SK-N-SH treated with all-trans-retinoic acid at 6 μM for 48 hours (cell line): ENCODE measurements around the gene HMGN4.

ENCODE experiments used
- ATAC-seq: fragments of 200-7000 bp; cut with Tn5 transposase; 3 replicates; pipeline ENCODE4 v1.9.1; 2020; ENCODE audit warnings: mild to moderate bottlenecking, moderate library complexity
- ARNTL ChIP-seq: fragments of 450-650 bp; formaldehyde crosslinking; IDR thresholded peaks from 2 replicates; pipeline ENCODE4 v1.5.0; 2020; ENCODE audit warnings: low read depth, mild to moderate bottlenecking, moderate library complexity, borderline replicate concordance
- BACH2 ChIP-seq: fragments of 250-450 bp; sonication (Bioruptor Pico); IDR thresholded peaks from 2 replicates; pipeline ENCODE4 v1.9.0; 2021; ENCODE audit warnings: mild to moderate bottlenecking, borderline replicate concordance
- CSDC2 ChIP-seq: fragments of 250-450 bp; sonication (Bioruptor Pico); IDR thresholded peaks from 2 replicates; pipeline ENCODE4 v1.5.0; 2020; ENCODE audit warnings: mild to moderate bottlenecking, moderate library complexity
- GLIS3 ChIP-seq: fragments of 250-450 bp; sonication (Bioruptor Pico); IDR thresholded peaks from 2 replicates; pipeline ENCODE4 v1.5.0; 2020; ENCODE audit warnings: mild to moderate bottlenecking, moderate library complexity
- ISL1 ChIP-seq: fragments of 250-450 bp; sonication (Bioruptor Pico); IDR thresholded peaks from 2 replicates; pipeline ENCODE4 v2.1.2; 2022; ENCODE audit warnings: mild to moderate bottlenecking, moderate library complexity
- OSR1 ChIP-seq: fragments of 250-450 bp; sonication (Bioruptor Pico); IDR thresholded peaks from 2 replicates; pipeline ENCODE4 v1.8.0; 2022; ENCODE audit warnings: moderate library complexity, mild to moderate bottlenecking, inconsistent platforms
- POU6F1 ChIP-seq: fragments of 250-450 bp; sonication (Bioruptor Pico); IDR thresholded peaks from 2 replicates; pipeline ENCODE4 v1.8.0; 2021; ENCODE audit warnings: low read depth, mild to moderate bottlenecking, moderate library complexity, borderline replicate concordance
- PPARA ChIP-seq: fragments of 250-450 bp; sonication (Bioruptor Pico); IDR thresholded peaks from 2 replicates; pipeline ENCODE4 v1.5.0; 2020; ENCODE audit warnings: mild to moderate bottlenecking, borderline replicate concordance
- RARB ChIP-seq: fragments of 250-450 bp; sonication (Bioruptor Pico); IDR thresholded peaks from 2 replicates; pipeline ENCODE4 v1.8.0; 2021; ENCODE audit warnings: mild to moderate bottlenecking, moderate library complexity
- TCF4 ChIP-seq: fragments of 250-450 bp; sonication (Bioruptor Pico); IDR thresholded peaks from 2 replicates; pipeline ENCODE4 v1.8.0; 2021; ENCODE audit warnings: mild to moderate bottlenecking, moderate library complexity, borderline replicate concordance
- TOX ChIP-seq: fragments of 250-450 bp; sonication (Bioruptor Pico); IDR thresholded peaks from 2 replicates; pipeline ENCODE4 v1.8.0; 2021; ENCODE audit warnings: mild to moderate bottlenecking, moderate library complexity, borderline replicate concordance
- ZC3H10 ChIP-seq: fragments of 250-450 bp; sonication (Bioruptor Pico); IDR thresholded peaks from 2 replicates; pipeline ENCODE4 v1.5.1; 2021; ENCODE audit warnings: mild to moderate bottlenecking, moderate library complexity
- ZFP3 ChIP-seq: fragments of 250-450 bp; sonication (Bioruptor Pico); IDR thresholded peaks from 2 replicates; pipeline ENCODE4 v1.5.0; 2020; ENCODE audit warnings: mild to moderate bottlenecking, moderate library complexity
- ZFP30 ChIP-seq: fragments of 450-650 bp; formaldehyde crosslinking; IDR thresholded peaks from 2 replicates; pipeline ENCODE4 v1.5.0; 2022; ENCODE audit warnings: mild to moderate bottlenecking, moderate library complexity
- ZNF565 ChIP-seq: fragments of 450-650 bp; formaldehyde crosslinking; conservative IDR thresholded peaks from 2 replicates; pipeline ENCODE4 v1.5.0; 2020; ENCODE audit warnings: low read depth, mild to moderate bottlenecking, moderate library complexity
- ZNF70 ChIP-seq: fragments of 450-650 bp; formaldehyde crosslinking; IDR thresholded peaks from 2 replicates; pipeline ENCODE4 v1.5.0; 2020; ENCODE audit warnings: mild to moderate bottlenecking, moderate library complexity
- ZNF8 ChIP-seq: fragments of 450-650 bp; formaldehyde crosslinking; IDR thresholded peaks from 2 replicates; pipeline ENCODE4 v1.5.0; 2020; ENCODE audit warnings: mild to moderate bottlenecking, moderate library complexity
- TF ChIP-seq, protein P1 (sequence below): fragments of 250-450 bp; sonication (Bioruptor Pico); IDR thresholded peaks from 2 replicates; pipeline ENCODE4 v1.8.0; 2020; ENCODE audit warnings: mild to moderate bottlenecking, moderate library complexity, borderline replicate concordance
- TF ChIP-seq, protein P2 (sequence below): fragments of 250-450 bp; sonication (Bioruptor Pico); IDR thresholded peaks from 2 replicates; pipeline ENCODE4 v1.5.0; 2020; ENCODE audit warnings: mild to moderate bottlenecking, moderate library complexity
- TF ChIP-seq, protein P3 (sequence below): fragments of 250-450 bp; sonication (Bioruptor Pico); IDR thresholded peaks from 2 replicates; pipeline ENCODE4 v1.5.1; 2021; ENCODE audit warnings: mild to moderate bottlenecking, moderate library complexity

HMGN4 gene

GRCh38 chr6:26578279-26578678 is 40.1 kb downstream of the HMGN4 start:
- ATAC-seq = no peak
- TF ChIP-seq, protein P1, sequence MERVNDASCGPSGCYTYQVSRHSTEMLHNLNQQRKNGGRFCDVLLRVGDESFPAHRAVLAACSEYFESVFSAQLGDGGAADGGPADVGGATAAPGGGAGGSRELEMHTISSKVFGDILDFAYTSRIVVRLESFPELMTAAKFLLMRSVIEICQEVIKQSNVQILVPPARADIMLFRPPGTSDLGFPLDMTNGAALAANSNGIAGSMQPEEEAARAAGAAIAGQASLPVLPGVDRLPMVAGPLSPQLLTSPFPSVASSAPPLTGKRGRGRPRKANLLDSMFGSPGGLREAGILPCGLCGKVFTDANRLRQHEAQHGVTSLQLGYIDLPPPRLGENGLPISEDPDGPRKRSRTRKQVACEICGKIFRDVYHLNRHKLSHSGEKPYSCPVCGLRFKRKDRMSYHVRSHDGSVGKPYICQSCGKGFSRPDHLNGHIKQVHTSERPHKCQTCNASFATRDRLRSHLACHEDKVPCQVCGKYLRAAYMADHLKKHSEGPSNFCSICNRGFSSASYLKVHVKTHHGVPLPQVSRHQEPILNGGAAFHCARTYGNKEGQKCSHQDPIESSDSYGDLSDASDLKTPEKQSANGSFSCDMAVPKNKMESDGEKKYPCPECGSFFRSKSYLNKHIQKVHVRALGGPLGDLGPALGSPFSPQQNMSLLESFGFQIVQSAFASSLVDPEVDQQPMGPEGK = no peak
- TF ChIP-seq ZFP30 (CRISPR knock-in tag) (no peak), ZNF565 (CRISPR knock-in tag) (no peak)
- TF ChIP-seq, protein P2, sequence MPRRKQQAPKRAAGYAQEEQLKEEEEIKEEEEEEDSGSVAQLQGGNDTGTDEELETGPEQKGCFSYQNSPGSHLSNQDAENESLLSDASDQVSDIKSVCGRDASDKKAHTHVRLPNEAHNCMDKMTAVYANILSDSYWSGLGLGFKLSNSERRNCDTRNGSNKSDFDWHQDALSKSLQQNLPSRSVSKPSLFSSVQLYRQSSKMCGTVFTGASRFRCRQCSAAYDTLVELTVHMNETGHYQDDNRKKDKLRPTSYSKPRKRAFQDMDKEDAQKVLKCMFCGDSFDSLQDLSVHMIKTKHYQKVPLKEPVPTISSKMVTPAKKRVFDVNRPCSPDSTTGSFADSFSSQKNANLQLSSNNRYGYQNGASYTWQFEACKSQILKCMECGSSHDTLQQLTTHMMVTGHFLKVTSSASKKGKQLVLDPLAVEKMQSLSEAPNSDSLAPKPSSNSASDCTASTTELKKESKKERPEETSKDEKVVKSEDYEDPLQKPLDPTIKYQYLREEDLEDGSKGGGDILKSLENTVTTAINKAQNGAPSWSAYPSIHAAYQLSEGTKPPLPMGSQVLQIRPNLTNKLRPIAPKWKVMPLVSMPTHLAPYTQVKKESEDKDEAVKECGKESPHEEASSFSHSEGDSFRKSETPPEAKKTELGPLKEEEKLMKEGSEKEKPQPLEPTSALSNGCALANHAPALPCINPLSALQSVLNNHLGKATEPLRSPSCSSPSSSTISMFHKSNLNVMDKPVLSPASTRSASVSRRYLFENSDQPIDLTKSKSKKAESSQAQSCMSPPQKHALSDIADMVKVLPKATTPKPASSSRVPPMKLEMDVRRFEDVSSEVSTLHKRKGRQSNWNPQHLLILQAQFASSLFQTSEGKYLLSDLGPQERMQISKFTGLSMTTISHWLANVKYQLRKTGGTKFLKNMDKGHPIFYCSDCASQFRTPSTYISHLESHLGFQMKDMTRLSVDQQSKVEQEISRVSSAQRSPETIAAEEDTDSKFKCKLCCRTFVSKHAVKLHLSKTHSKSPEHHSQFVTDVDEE (CRISPR knock-in tag) = no peak
- TF ChIP-seq, all 23 proteins: peak for 0

- no peak for ATAC-seq
- TF ChIP-seq ZNF70 (CRISPR knock-in tag) (no peak), TCF4 (CRISPR knock-in tag) (no peak), BACH2 (CRISPR knock-in tag) (no peak)
Observed at GRCh38 chr6:26578741-26579140, 40.6 kb downstream of the HMGN4 start.

DNA sequence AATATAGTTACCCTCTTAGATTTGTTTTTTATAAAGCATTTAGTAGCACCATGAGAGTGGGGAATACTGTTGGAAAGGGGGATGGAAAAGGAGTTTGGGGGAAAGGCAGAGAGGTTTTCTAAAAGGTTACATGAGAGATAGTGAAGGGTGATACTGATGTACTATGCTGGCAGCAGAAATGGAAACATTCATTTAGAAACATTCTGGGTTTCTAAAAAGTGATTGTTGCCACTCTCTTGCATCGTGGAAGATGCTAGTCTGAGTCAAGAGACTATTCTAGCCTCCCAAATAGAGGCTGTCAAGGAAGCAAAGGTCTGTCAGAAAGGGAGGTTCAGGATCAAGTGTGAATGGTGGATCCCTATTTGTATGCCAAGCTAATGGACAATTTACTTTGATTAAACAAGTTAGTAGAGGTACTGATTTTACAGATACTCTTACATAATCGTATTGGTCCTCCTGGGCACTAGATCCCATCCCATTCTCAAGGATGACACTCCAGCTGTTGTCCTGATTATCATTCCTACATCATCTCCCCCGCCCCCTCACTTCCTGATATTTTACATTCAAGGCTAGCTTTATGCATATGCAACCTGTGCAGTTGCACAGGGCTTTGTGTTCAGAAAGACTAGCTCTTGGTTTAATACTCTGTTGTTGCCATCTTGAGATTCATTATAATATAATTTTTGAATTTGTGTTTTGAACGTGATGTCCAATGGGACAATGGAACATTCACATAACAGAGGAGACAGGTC is 43.2 kb downstream of the HMGN4 start:
- TF ChIP-seq ZFP3 (CRISPR knock-in tag) = no peak
- ATAC-seq = no peak

- TF ChIP-seq ISL1 (CRISPR knock-in tag) (no peak), PPARA (no peak), CSDC2 (no peak), POU6F1 (CRISPR knock-in tag) (no peak), ZFP3 (CRISPR knock-in tag) (no peak), BACH2 (CRISPR knock-in tag) (no peak), RARB (no peak), OSR1 (CRISPR knock-in tag) (no peak), TCF4 (CRISPR knock-in tag) (no peak)
- TF ChIP-seq, all 23 proteins: peak for 0
- no peak for ATAC-seq
Observed at GRCh38 chr6:26588965-26589364, 50.8 kb downstream of the HMGN4 start.

- TF ChIP-seq TOX = no peak
- TF ChIP-seq ISL1 (CRISPR knock-in tag) = no peak
- TF ChIP-seq ZFP3 (CRISPR knock-in tag) = no peak
- TF ChIP-seq, protein P2 (CRISPR knock-in tag) = no peak
- TF ChIP-seq RARB = no peak
- TF ChIP-seq ZC3H10 (CRISPR knock-in tag) = no peak
- TF ChIP-seq, protein P3, sequence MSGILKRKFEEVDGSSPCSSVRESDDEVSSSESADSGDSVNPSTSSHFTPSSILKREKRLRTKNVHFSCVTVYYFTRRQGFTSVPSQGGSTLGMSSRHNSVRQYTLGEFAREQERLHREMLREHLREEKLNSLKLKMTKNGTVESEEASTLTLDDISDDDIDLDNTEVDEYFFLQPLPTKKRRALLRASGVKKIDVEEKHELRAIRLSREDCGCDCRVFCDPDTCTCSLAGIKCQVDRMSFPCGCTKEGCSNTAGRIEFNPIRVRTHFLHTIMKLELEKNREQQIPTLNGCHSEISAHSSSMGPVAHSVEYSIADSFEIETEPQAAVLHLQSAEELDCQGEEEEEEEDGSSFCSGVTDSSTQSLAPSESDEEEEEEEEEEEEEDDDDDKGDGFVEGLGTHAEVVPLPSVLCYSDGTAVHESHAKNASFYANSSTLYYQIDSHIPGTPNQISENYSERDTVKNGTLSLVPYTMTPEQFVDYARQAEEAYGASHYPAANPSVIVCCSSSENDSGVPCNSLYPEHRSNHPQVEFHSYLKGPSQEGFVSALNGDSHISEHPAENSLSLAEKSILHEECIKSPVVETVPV (CRISPR knock-in tag) = no peak
- TF ChIP-seq OSR1 (CRISPR knock-in tag) = no peak
- TF ChIP-seq PPARA = no peak
- no peak for TF ChIP-seq TCF4 (CRISPR knock-in tag)
- TF ChIP-seq GLIS3 (CRISPR knock-in tag) = no peak
- no peak for TF ChIP-seq ZNF8
- TF ChIP-seq ARNTL (CRISPR knock-in tag) = no peak
- no peak for ATAC-seq
Observed at GRCh38 chr6:26592649-26593048, 54.5 kb downstream of the HMGN4 start.
